GM23338 (cell line): ENCODE results near the gene PLCD4. TPM values are rescaled to one million over a fixed set of nuclear protein-coding genes. Genes with fewer than 3 reads are reported as not detected.

ENCODE experiments used
- ATAC-seq: fragments of 200-7000 bp; cut with Tn5 transposase; 3 replicates; pipeline ENCODE4 v1.9.1; 2020
- DNase-seq: peaks from one replicate; pipeline ENCODE4 v3.0.0-alpha.2; 2015; ENCODE audit warnings: low spot score
- H2AFZ ChIP-seq: fragments of 200-600 bp; sonication (generic); 2 replicates; pipeline ENCODE4 v1.8.0; 2016; ENCODE audit warnings: antibody characterized with exemption, mild to moderate bottlenecking, moderate library complexity
- H3F3A ChIP-seq: fragments of 200-600 bp; sonication (generic); replicated peaks from 2 replicates; pipeline ENCODE4 v1.8.0; 2017; ENCODE audit warnings: antibody characterized with exemption, mixed run types, low read depth
- H3K27ac ChIP-seq: fragments of 200-600 bp; sonication (generic); 2 replicates; pipeline ENCODE4 v1.6.1; 2016; ENCODE audit warnings: low read depth
- H3K27me3 ChIP-seq: fragments of 200-600 bp; sonication (generic); 2 replicates; pipeline ENCODE4 v1.8.0; 2016; ENCODE audit warnings: mild to moderate bottlenecking, mixed run types, moderate library complexity; ENCODE audit not compliant: insufficient read depth
- H3K36me3 ChIP-seq: fragments of 200-600 bp; sonication (generic); 2 replicates; pipeline ENCODE4 v1.8.0; 2016; ENCODE audit warnings: mild to moderate bottlenecking; ENCODE audit not compliant: insufficient read depth
- H3K4me1 ChIP-seq: fragments of 200-600 bp; sonication (generic); 2 replicates; pipeline ENCODE4 v1.8.0; 2016; ENCODE audit warnings: mild to moderate bottlenecking, moderate library complexity; ENCODE audit not compliant: insufficient read depth
- H3K4me2 ChIP-seq: fragments of 200-600 bp; sonication (generic); 2 replicates; pipeline ENCODE4 v1.7.1; 2017; ENCODE audit warnings: mixed run types
- H3K4me3 ChIP-seq: fragments of 200-600 bp; sonication (generic); 2 replicates; pipeline ENCODE4 v1.6.1; 2016; ENCODE audit warnings: mixed run types
- H3K79me2 ChIP-seq: fragments of 200-600 bp; sonication (generic); replicated peaks from 2 replicates; pipeline ENCODE4 v1.8.0; 2017; ENCODE audit warnings: mild to moderate bottlenecking; ENCODE audit not compliant: insufficient read depth
- H3K9me2 ChIP-seq: fragments of 200-600 bp; sonication (generic); 2 replicates; pipeline ENCODE4 v1.8.0; 2017; ENCODE audit not compliant: insufficient read depth
- H4K20me1 ChIP-seq: fragments of 200-600 bp; sonication (generic); replicated peaks from 2 replicates; pipeline ENCODE4 v1.8.0; 2017; ENCODE audit warnings: mild to moderate bottlenecking; ENCODE audit not compliant: insufficient read depth
- H3K27ac Mint-ChIP-seq: 2 replicates; pipeline ENCODE4 v1.8.0; 2020; ENCODE audit warnings: inconsistent platforms, mild to moderate bottlenecking, moderate library complexity, mixed read lengths
- H3K27me3 Mint-ChIP-seq: 3 replicates; pipeline ENCODE4 v1.8.0; 2022; ENCODE audit warnings: low read depth, mild to moderate bottlenecking, moderate library complexity, mixed read lengths, inconsistent platforms; ENCODE audit not compliant: insufficient read depth, poor library complexity
- H3K36me3 Mint-ChIP-seq: 3 replicates; pipeline ENCODE4 v1.8.0; 2021; ENCODE audit warnings: low read depth, mild to moderate bottlenecking, inconsistent platforms, moderate library complexity, mixed read lengths
- H3K4me1 Mint-ChIP-seq: 3 replicates; pipeline ENCODE4 v1.8.0; 2020; ENCODE audit warnings: mild to moderate bottlenecking, inconsistent platforms, mixed read lengths
- H3K4me3 Mint-ChIP-seq: 3 replicates; pipeline ENCODE4 v1.8.0; 2021; ENCODE audit warnings: moderate library complexity, mild to moderate bottlenecking, inconsistent platforms, mixed read lengths
- H3K9me3 Mint-ChIP-seq: 3 replicates; pipeline ENCODE4 v1.8.0; 2020; ENCODE audit warnings: moderate library complexity, mild to moderate bottlenecking, inconsistent platforms, mixed read lengths
- CREB1 ChIP-seq: fragments of 250-450 bp; sonication (Bioruptor Pico); IDR thresholded peaks from 2 replicates; pipeline ENCODE4 v1.5.0; 2020; ENCODE audit warnings: low read depth, mild to moderate bottlenecking, moderate library complexity
- EZH2 ChIP-seq: fragments of 200-600 bp; sonication (generic); IDR thresholded peaks from one replicate; pipeline ENCODE4 v1.8.0; 2017; ENCODE audit warnings: antibody characterized with exemption, mild to moderate bottlenecking, low read depth; ENCODE audit not compliant: unreplicated experiment
- JUNB ChIP-seq: IDR thresholded peaks from one replicate; pipeline ENCODE4 v1.6.1; 2016; ENCODE audit warnings: antibody characterized with exemption; ENCODE audit not compliant: unreplicated experiment
- STAT1 ChIP-seq: IDR thresholded peaks from one replicate; pipeline ENCODE4 v1.6.1; 2016; ENCODE audit warnings: antibody characterized with exemption; ENCODE audit not compliant: unreplicated experiment
- ZNF331 ChIP-seq: fragments of 250-450 bp; sonication (Bioruptor Pico); IDR thresholded peaks from 2 replicates; pipeline ENCODE4 v1.5.0; 2020; ENCODE audit warnings: low read depth, mild to moderate bottlenecking, moderate library complexity
- ZNF462 ChIP-seq: fragments of 250-450 bp; sonication (Bioruptor Pico); IDR thresholded peaks from 2 replicates; pipeline ENCODE4 v1.5.0; 2020; ENCODE audit warnings: mild to moderate bottlenecking, moderate library complexity
- polyA plus RNA-seq: library from polyadenylated mRNA; unstranded; fragments of >200 nt; fragmentation: Nextera tagmentation; extraction: Ambion mirVana; gene quantifications from 2 replicates; pipeline ENCODE4 v1.2.1, GENCODE V29; 2016
- total RNA-seq: library from RNA; depleted of rRNA; stranded (reverse); fragments of >200 nt; shearing (Covaris generic); gene quantifications from 2 replicates; pipeline ENCODE4 v1.2.3, GENCODE V29; 2014

PLCD4 gene
- total and polyA plus RNA-seq, 2 experiments from 2014 or later: 0.80 to 1.3 TPM

GRCh38 chr2:218642786-218643185 lies 35.1 kb downstream of the PLCD4 start:
- peaks cover 13% of the 10 kb centered on the region for H4K20me1 ChIP-seq
- H3K36me3 ChIP-seq: peaks cover 31% of the 10 kb centered on the region
- H3K4me3 ChIP-seq: no peak overlapping the region
- Mint-ChIP-seq H3K36me3 (peaks cover 79% of the 10 kb centered on the region), H3K27me3 (peaks cover 3% of the 10 kb centered on the region), H3K4me3 (no peak overlapping the region), H3K4me1 (no peaks in the 10 kb centered on the region), H3K9me3 (no peaks in the 10 kb centered on the region), H3K27ac (no peak overlapping the region)
- 0 out of 2 replicates have a peak, but pooled peaks cover 3% of the 10 kb centered on the region for H3K79me2 ChIP-seq
- H3K27me3 ChIP-seq: no peaks in the 10 kb centered on the region
- no peaks in the 10 kb centered on the region for H3F3A ChIP-seq
- no peak overlapping the region for H3K27ac ChIP-seq
- no peak overlapping the region for H2AFZ ChIP-seq
- ATAC-seq: no peak
- no peak overlapping the region for H3K4me2 ChIP-seq
- no peaks in the 10 kb centered on the region for H3K4me1 ChIP-seq
- TF ChIP-seq STAT1 (no peak), ZNF462 (no peak), ZNF331 (CRISPR knock-in tag) (no peak), JUNB (no peak), CREB1 (CRISPR knock-in tag) (no peak)
- H3K9me2 ChIP-seq: no peaks in the 10 kb centered on the region
- DNase-seq: no peak

GRCh38 chr2:218643751-218644310 lies 36.1 kb downstream of the PLCD4 start:
- Histone ChIP-seq H2AFZ (no peak overlapping the region), H3K4me3 (no peak overlapping the region), H3K27me3 (no peaks in the 10 kb centered on the region), H3K4me2 (no peak overlapping the region), H3K27ac (no peak overlapping the region), H3K9me2 (no peaks in the 10 kb centered on the region), H3K36me3 (peaks cover 36% of the 10 kb centered on the region), H3F3A (no peaks in the 10 kb centered on the region), H3K79me2 (0 out of 2 replicates have a peak, but pooled peaks cover 7% of the 10 kb centered on the region), H4K20me1 (peaks cover 18% of the 10 kb centered on the region), H3K4me1 (no peaks in the 10 kb centered on the region)
- H3K4me1 Mint-ChIP-seq: no peaks in the 10 kb centered on the region
- ATAC-seq (no peak), DNase-seq (no peak)
- H3K9me3 Mint-ChIP-seq: no peaks in the 10 kb centered on the region
- no peak overlapping the region for H3K4me3 Mint-ChIP-seq
- peaks cover 79% of the 10 kb centered on the region for H3K36me3 Mint-ChIP-seq
- peaks cover 3% of the 10 kb centered on the region for H3K27me3 Mint-ChIP-seq
- H3K27ac Mint-ChIP-seq: no peak overlapping the region
- TF ChIP-seq JUNB (no peak), ZNF462 (no peak), EZH2 (no peak)
